Tibial nerve (tissue), 4 donors: Measurements from ENCODE around the gene CROCC2. TPM values are rescaled to one million over a fixed set of nuclear protein-coding genes. Genes with fewer than 3 reads are reported as not detected.

Experiments
- DNase-seq, 2 donors: peaks; one replicate each; pipeline ENCODE4 v3.0.0-alpha.2; 2019; ENCODE audit warnings: low spot score in 2 of 2
- H3K27ac ChIP-seq, 4 donors: fragments of 200-600 bp; sonication (generic) in 3 of 4; one replicate each; pipeline ENCODE4 v1.5.1; 2017 to 2019; ENCODE audit warnings: mild to moderate bottlenecking in 1 of 4
- H3K27me3 ChIP-seq, 2 donors: fragments of 200-600 bp; sonication (generic) in 1 of 2; one replicate each; pipeline versions ENCODE4 v1.5.1 to v1.6.0; 2017 to 2019
- H3K36me3 ChIP-seq, 3 donors: fragments of 200-600 bp; sonication (generic); one replicate each; pipeline ENCODE4 v1.5.1; 2018 to 2019
- H3K4me1 ChIP-seq, 4 donors: fragments of 200-600 bp; sonication (generic) in 3 of 4; one replicate each; pipeline ENCODE4 v1.5.1; 2017 to 2019
- H3K4me3 ChIP-seq, 4 donors: fragments of 200-600 bp; sonication (generic) in 3 of 4; one replicate each; pipeline ENCODE4 v1.5.1; 2017 to 2019; ENCODE audit warnings: mild to moderate bottlenecking in 1 of 4, moderate library complexity in 1 of 4
- H3K9me3 ChIP-seq, 4 donors: fragments of 200-600 bp; sonication (generic) in 3 of 4; one replicate each; pipeline ENCODE4 v1.5.1; 2017 to 2019
- CTCF ChIP-seq, 5 experiments: fragments of 200-600 bp in 3 of 5; fragments of 450-650 bp in 2 of 5; sonication (generic) in 3 of 5; IDR thresholded peaks; one replicate each; pipeline ENCODE4 v1.5.1; 2016 to 2019; ENCODE audit warnings: antibody characterized with exemption in 5 of 5, mild to moderate bottlenecking in 3 of 5, moderate library complexity in 2 of 5
- EP300 ChIP-seq, 2 donors: sonication (generic); formaldehyde crosslinking; IDR thresholded peaks; one replicate each; pipeline ENCODE4 v1.6.1; 2017; ENCODE audit warnings: antibody characterized with exemption in 2 of 2, mild to moderate bottlenecking in 1 of 2
- POLR2A ChIP-seq, 2 donors: fragments of 450-650 bp; IDR thresholded peaks; one replicate each; pipeline ENCODE4 v1.6.1; 2017; ENCODE audit warnings: antibody characterized with exemption in 2 of 2, mild to moderate bottlenecking in 2 of 2, moderate library complexity in 2 of 2
- WGBS, 2 donors: methylation state at CpG; one replicate each; pipeline ENCODE4 v1.1.5; 2018; 5-methylcytosine and 5-hydroxymethylcytosine counted together
- total RNA-seq, 4 donors: library from RNA; depleted of rRNA; stranded (reverse); fragments of >200 nt; gene quantifications; one replicate each; pipeline ENCODE4 v1.1.0, GENCODE V29; 2016

Gene CROCC2
- total RNA-seq, 4 donors from 2014 or later = 0.44 to 1.2 TPM; not detected in 2

GRCh38 chr2:240886678-240887609, 19.2 kb upstream of the CROCC2 start:
- no peak for TF ChIP-seq CTCF (IDR thresholded peaks at IDR 0.05)
- no peak for TF ChIP-seq EP300 (IDR thresholded peaks at IDR 0.05)
- no peak for TF ChIP-seq POLR2A (IDR thresholded peaks at IDR 0.05)
- Histone ChIP-seq H3K36me3 (no peaks in the 10 kb centered on the region), H3K4me3 (no peak overlapping the region), H3K27ac (no peak overlapping the region), H3K4me1 (no peaks in the 10 kb centered on the region), H3K9me3 (no peaks in the 10 kb centered on the region), H3K27me3 (no peaks in the 10 kb centered on the region)
- 73 to 77% methylated on average over 16 to 18 of the region's 18 CpGs for WGBS, 2 donors
- no peak for DNase-seq

- TF ChIP-seq POLR2A (IDR thresholded peaks at IDR 0.05) (no peak), EP300 (IDR thresholded peaks at IDR 0.05) (no peak), CTCF (IDR thresholded peaks at IDR 0.05) (no peak)
- Histone ChIP-seq H3K4me1 (no peaks in the 10 kb centered on the region), H3K27me3 (no peaks in the 10 kb centered on the region), H3K36me3 (no peaks in the 10 kb centered on the region), H3K9me3 (no peaks in the 10 kb centered on the region), H3K4me3 (no peak overlapping the region), H3K27ac (no peak overlapping the region)
- 84% methylated on average over 4 of the region's 4 CpGs for WGBS, 2 donors
- DNase-seq = no peak
Observed at GRCh38 chr2:240887631-240888030, 18.5 kb upstream of the CROCC2 start.

GRCh38 chr2:240888130-240888889, 17.8 kb upstream of the CROCC2 start:
- H3K4me1 ChIP-seq = no peaks in the 10 kb centered on the region
- no peaks in the 10 kb centered on the region for H3K36me3 ChIP-seq
- H3K27me3 ChIP-seq = no peaks in the 10 kb centered on the region
- H3K4me3 ChIP-seq = no peak overlapping the region
- no peak for DNase-seq
- no peak overlapping the region for H3K27ac ChIP-seq
- WGBS, 2 donors = 80 to 85% methylated on average over 21 to 31 of the region's 37 CpGs
- H3K9me3 ChIP-seq = no peaks in the 10 kb centered on the region
- TF ChIP-seq EP300 (IDR thresholded peaks at IDR 0.05) (no peak), POLR2A (IDR thresholded peaks at IDR 0.05) (no peak), CTCF (IDR thresholded peaks at IDR 0.05) (no peak)

- DNase-seq = no peak
- TF ChIP-seq EP300 (IDR thresholded peaks at IDR 0.05) = no peak
- TF ChIP-seq CTCF (IDR thresholded peaks at IDR 0.05) = no peak
- no peak for TF ChIP-seq POLR2A (IDR thresholded peaks at IDR 0.05)
- Histone ChIP-seq H3K27me3 (no peaks in the 10 kb centered on the region), H3K4me3 (no peak overlapping the region), H3K27ac (no peak overlapping the region), H3K9me3 (no peaks in the 10 kb centered on the region), H3K36me3 (no peaks in the 10 kb centered on the region), H3K4me1 (no peaks in the 10 kb centered on the region)
- WGBS, 2 donors = 63 to 79% methylated on average over 9 to 11 of the region's 11 CpGs
Observed at GRCh38 chr2:240888890-240889573, 17.1 kb upstream of the CROCC2 start.
